ENCODE results near the gene PHRF1. TPM values are rescaled to one million over a fixed set of nuclear protein-coding genes. Genes with fewer than 3 reads are reported as not detected.

PHRF1 gene
- total RNA-seq, 1 experiment from 2014 or later = 48.9 TPM

GRCh38 chr11:567629-568292 is 8.5 kb upstream of the PHRF1 start:
- Histone ChIP-seq H2BK5ac (ENCODE audit: insufficient read length, low read length) (no peak overlapping the region), H3K9ac (ENCODE audit: extremely low read depth, insufficient read length, low read length) (no peak overlapping the region), H3K4ac (ENCODE audit: low read depth, low read length) (no peak overlapping the region), H2AFZ (ENCODE audit: low read length) (no peak overlapping the region), H3K56ac (ENCODE audit: insufficient read length, low read depth, low read length) (no peak overlapping the region), H3K79me2 (ENCODE audit: insufficient read depth, low read length) (no peaks in the 10 kb centered on the region), H3K27ac (ENCODE audit: insufficient read length, low read depth, low read length) (no peak overlapping the region), H4K91ac (ENCODE audit: insufficient read length, low read depth, low read length) (no peak overlapping the region), H3K27me3 (ENCODE audit: insufficient read depth, low read length) (no peaks in the 10 kb centered on the region), H3T11ph (ENCODE audit: low read length) (no peak overlapping the region), H4K8ac (replicated peaks; ENCODE audit: insufficient read length, low read depth, low read length) (no peak overlapping the region), H2BK120ac (ENCODE audit: low read depth, low read length, poor library complexity, severe bottlenecking) (no peak overlapping the region), H3K23me2 (ENCODE audit: insufficient read length, low read depth, low read length, poor library complexity, severe bottlenecking) (peaks cover 5% of the 10 kb centered on the region), H3K18ac (ENCODE audit: insufficient read length, low read depth, low read length) (no peak overlapping the region), H2BK12ac (ENCODE audit: insufficient read length, low read depth, low read length) (no peak overlapping the region), H2BK15ac (ENCODE audit: low read depth, low read length) (no peak overlapping the region), H3K4me1 (ENCODE audit: insufficient read depth, low read length) (no peaks in the 10 kb centered on the region), H3K14ac (ENCODE audit: insufficient read depth, low read length) (no peak overlapping the region), H4K20me1 (ENCODE audit: control insufficient read depth, insufficient read depth, insufficient read length) (no peaks in the 10 kb centered on the region), H4K5ac (ENCODE audit: insufficient read length, low read depth, low read length) (no peak overlapping the region), H3K4me2 (ENCODE audit: insufficient read depth, insufficient read length, low read length) (peak overlapping the region; percentile 22), H3K79me1 (ENCODE audit: insufficient read depth, low read depth, low read length, poor library complexity, severe bottlenecking) (no peaks in the 10 kb centered on the region), H2AK5ac (ENCODE audit: insufficient read length, low read length) (no peak overlapping the region), H3K23ac (ENCODE audit: insufficient read length, low read depth, low read length) (no peak overlapping the region), H3K9me3 (ENCODE audit: control insufficient read depth, low read depth, low read length) (no peaks in the 10 kb centered on the region), H2BK20ac (ENCODE audit: low read depth, low read length, poor library complexity, severe bottlenecking) (no peak overlapping the region)
- 0 out of 5 replicates have a peak, but pooled peaks cover 0 to 2% of the 10 kb centered on the region in 2 experiments for H3K9me3 Mint-ChIP-seq
- peaks cover 0 to 11% (median 4%) of the 10 kb centered on the region in 3 experiments; a peak in 5 of 7 replicates for H3K36me3 Mint-ChIP-seq (ENCODE audit: insufficient read depth in 1 of 3, low read depth in 3 of 3)
- H3K27me3 Mint-ChIP-seq (ENCODE audit: low read depth) = peaks cover 2% of the 10 kb centered on the region; the same call in 1 of the 2 replicates
- WGBS (ENCODE audit: extremely low coverage, insufficient read length, low lambda C conversion rate) = no CpG with 5 or more reads among the region's 41 CpGs
- no peak for TF ChIP-seq CTCF (conservative IDR thresholded peaks at IDR 0.05)
- H3K4me1 Mint-ChIP-seq = peaks cover 27 to 35% of the 10 kb centered on the region in 2 experiments
- H3K27ac Mint-ChIP-seq = no peak overlapping the region
- DNase-seq = no peak
- peak overlapping the region; percentile 74 to 87 for H3K4me3 Mint-ChIP-seq
